ENCODE measurements around the gene RIPK4.

- TF ChIP-seq CTCF (optimal IDR thresholded peaks at IDR 0.05 in 1 of 3, IDR thresholded peaks at IDR 0.05 in 1 of 3, conservative IDR thresholded peaks at IDR 0.05 in 1 of 3; ENCODE audit: extremely low read depth in 1 of 3, insufficient read depth in 2 of 3, low read length in 3 of 3) (no peak), EZH2 (IDR thresholded peaks at IDR 0.05; ENCODE audit: low read length) (no peak)
Measured at GRCh38 chr21:41778930-41779600, 12.2 kb upstream of the RIPK4 start.
